ENCODE measurements around the gene NKX2-3.

DNA sequence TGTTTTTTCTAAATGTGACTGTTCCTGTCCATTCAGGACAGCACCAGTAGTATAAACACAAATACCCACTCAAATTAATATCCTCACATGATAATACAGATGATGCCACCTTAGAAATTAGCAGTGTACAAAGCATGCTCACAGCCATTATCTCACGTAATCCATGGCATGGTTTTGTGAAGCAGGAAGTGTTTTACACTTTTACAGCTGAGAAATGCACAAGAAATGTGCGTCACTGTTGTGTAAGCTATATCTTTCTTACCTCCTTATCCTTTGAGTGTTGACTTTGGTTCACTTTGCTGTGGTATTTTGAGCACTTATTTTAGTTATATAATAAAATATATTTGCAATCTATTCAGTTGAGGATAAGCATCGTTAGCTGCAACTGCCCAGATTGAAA, 31.6 kb downstream of the NKX2-3 start:
- TF ChIP-seq, protein P1, sequence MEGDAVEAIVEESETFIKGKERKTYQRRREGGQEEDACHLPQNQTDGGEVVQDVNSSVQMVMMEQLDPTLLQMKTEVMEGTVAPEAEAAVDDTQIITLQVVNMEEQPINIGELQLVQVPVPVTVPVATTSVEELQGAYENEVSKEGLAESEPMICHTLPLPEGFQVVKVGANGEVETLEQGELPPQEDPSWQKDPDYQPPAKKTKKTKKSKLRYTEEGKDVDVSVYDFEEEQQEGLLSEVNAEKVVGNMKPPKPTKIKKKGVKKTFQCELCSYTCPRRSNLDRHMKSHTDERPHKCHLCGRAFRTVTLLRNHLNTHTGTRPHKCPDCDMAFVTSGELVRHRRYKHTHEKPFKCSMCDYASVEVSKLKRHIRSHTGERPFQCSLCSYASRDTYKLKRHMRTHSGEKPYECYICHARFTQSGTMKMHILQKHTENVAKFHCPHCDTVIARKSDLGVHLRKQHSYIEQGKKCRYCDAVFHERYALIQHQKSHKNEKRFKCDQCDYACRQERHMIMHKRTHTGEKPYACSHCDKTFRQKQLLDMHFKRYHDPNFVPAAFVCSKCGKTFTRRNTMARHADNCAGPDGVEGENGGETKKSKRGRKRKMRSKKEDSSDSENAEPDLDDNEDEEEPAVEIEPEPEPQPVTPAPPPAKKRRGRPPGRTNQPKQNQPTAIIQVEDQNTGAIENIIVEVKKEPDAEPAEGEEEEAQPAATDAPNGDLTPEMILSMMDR (IDR thresholded peaks at IDR 0.05): no peak
- TF ChIP-seq EP300 (IDR thresholded peaks at IDR 0.05) (no peak), POLR2A (IDR thresholded peaks at IDR 0.05) (no peak)

Measured in stomach (tissue), 4 donors.